ENCODE results near the gene SCGB3A2.

Gene SCGB3A2

DNA sequence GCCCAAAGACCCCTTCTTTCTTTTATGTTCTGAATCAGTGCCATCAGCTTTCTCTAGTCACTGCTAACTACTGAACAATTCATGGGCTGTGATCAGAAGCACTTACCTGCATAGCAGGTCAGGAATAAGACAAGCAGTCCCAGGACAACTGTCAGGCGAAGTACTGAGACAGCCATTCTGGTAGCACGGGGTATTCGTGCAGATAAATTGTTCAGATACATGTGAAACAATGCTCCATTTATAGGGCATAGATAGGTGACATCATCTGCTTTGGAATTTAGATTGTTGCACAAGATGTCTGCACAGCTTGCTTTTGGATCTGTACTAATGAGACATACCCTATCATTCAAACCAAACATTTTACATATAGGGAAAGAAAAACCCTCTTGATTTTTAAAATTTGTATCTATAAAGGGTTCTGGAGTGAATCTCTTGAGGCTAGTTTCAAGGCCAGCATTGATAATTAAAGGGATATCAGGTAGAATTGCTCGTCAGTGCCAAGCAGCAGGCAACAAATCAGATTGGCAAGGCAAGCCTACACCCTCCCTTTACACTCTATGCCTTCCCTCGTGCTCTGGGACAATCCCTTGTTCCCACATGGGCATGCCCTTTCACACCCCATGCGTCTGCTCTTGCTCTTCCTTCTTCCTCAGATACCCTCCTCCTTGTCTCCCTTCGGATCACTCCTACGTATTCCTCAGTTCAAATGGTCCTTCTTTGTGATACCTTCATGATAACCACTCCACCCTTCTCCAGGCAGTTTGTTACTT lies 28.0 kb downstream of the SCGB3A2 start, which contains the start of gene C5orf46:
TSS of gene C5orf46 (minus strand) at position 213 of the 770 bp plus-strand sequence. CDS start at position 176, 37 bp downstream.
- H3K27ac Mint-ChIP-seq, result no peak within 1 kb of the TSS
- DNase-seq, result no peak
- no peaks in the 10 kb centered on the region for H3K36me3 Mint-ChIP-seq (ENCODE audit: low read depth)
- H3K4me3 Mint-ChIP-seq, result no peak within 1 kb of the TSS
- H3K9me3 Mint-ChIP-seq, result no peaks in the 10 kb centered on the region
- no peaks in the 10 kb centered on the region for H3K4me1 Mint-ChIP-seq
- H3K27me3 Mint-ChIP-seq, result peaks cover 2% of the 10 kb centered on the region
- ATAC-seq, result no peak

DNA sequence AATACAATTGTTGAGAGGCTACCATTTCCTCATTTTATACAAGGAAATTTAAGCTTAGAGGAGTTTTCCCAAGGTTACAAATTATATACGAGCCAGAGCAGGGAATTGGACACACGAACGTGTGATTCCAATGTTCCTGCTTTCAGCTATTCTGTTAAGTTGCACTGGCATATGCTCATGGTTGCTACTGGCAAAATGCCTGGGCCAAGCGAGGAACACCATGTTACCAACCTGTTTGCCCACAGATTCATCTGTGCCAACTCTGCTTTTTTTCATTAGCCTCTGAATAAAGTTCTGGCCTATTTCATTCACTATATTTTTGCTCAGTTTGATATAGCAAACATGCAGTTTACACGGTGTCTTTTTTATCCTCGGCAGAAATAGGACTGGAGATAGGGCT lies 32.9 kb downstream of the SCGB3A2 start:
- ATAC-seq (no peak), DNase-seq (no peak)
- no peaks in the 10 kb centered on the region for H3K9me3 Mint-ChIP-seq
- no peaks in the 10 kb centered on the region for H3K4me1 Mint-ChIP-seq
- H3K36me3 Mint-ChIP-seq (ENCODE audit: low read depth), result no peaks in the 10 kb centered on the region
- H3K4me3 Mint-ChIP-seq, result no peak overlapping the region
- H3K27ac Mint-ChIP-seq, result no peak overlapping the region
- H3K27me3 Mint-ChIP-seq, result peaks cover 2% of the 10 kb centered on the region

DNA sequence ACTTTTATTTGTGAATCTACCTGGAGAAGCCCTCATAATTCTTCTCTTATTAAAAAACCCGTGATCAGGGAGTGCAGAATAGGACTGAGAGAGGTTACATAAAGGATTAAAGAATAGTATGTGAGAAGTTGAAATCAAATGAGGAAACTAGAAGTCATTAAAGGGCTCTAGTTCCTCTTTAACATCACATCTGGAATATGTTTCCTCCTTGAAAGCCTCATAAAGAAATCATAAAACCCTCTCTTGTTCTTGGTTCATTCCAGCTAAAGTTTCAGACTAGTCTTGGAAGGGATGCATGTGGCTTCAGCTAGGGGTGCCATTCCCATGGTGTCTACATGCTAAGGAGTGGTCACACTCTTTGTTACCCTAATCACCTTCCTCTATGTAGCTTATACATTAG lies 33.5 kb downstream of the SCGB3A2 start:
- DNase-seq (no peak), ATAC-seq (no peak)
- H3K27ac Mint-ChIP-seq, result no peak overlapping the region
- H3K4me3 Mint-ChIP-seq, result no peak overlapping the region
- H3K9me3 Mint-ChIP-seq, result no peaks in the 10 kb centered on the region
- H3K27me3 Mint-ChIP-seq, result peaks cover 2% of the 10 kb centered on the region
- no peaks in the 10 kb centered on the region for H3K36me3 Mint-ChIP-seq (ENCODE audit: low read depth)
- H3K4me1 Mint-ChIP-seq, result no peaks in the 10 kb centered on the region

DNA sequence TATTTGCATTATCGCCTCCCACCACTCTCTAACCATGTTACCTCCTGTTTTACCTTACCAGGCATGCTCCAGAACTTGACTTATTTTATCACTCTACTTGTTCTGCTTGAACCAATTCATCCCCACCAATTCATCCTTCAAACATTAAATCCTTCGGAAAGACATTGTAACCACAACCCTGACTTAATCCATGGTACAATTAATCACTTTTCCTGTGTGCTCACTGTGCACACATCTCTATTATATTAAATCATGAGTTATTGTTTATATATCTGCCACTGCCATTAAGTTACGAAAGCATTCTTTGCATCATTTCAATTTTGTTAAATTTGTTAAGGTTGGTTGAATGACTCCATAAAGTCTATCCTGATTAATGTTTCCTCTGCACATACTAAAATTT lies 35.3 kb downstream of the SCGB3A2 start:
- H3K4me1 Mint-ChIP-seq, result no peaks in the 10 kb centered on the region
- H3K9me3 Mint-ChIP-seq, result no peaks in the 10 kb centered on the region
- H3K4me3 Mint-ChIP-seq, result no peak overlapping the region
- DNase-seq (no peak), ATAC-seq (no peak)
- H3K27ac Mint-ChIP-seq, result no peak overlapping the region
- H3K27me3 Mint-ChIP-seq, result no peaks in the 10 kb centered on the region
- H3K36me3 Mint-ChIP-seq (ENCODE audit: low read depth), result no peaks in the 10 kb centered on the region

DNA sequence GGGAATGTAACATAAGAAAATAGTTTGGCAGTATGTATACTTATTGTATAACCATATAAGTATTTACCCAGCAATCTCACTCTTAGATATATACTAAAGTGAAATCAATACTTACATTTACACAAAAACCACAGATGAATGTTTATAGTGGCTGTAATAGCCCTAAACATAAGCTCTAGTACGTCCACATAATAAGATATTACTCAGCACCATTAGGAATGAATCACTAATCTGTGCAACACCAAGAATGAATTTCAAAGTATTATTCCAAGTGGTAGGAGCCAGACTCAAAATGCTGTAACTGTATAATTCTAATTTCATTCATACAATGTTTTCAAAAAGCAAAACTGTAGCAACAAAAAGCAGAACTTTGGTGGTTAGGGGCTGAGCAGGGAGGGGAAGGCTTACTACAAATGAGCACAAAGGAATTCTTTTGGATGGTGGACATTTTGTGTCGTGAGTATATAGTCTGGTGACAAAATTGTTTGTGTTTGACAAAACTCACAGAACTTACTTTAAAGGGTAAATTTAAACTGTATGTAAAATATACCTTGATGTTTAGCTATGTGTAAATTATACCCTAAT lies 39.7 kb downstream of the SCGB3A2 start:
- ATAC-seq, result no peak
- no peak overlapping the region for H3K4me3 Mint-ChIP-seq
- H3K27me3 Mint-ChIP-seq, result no peaks in the 10 kb centered on the region
- DNase-seq, result no peak
- H3K9me3 Mint-ChIP-seq, result no peaks in the 10 kb centered on the region
- no peak overlapping the region for H3K27ac Mint-ChIP-seq
- H3K36me3 Mint-ChIP-seq (ENCODE audit: low read depth), result no peaks in the 10 kb centered on the region
- no peaks in the 10 kb centered on the region for H3K4me1 Mint-ChIP-seq

DNA sequence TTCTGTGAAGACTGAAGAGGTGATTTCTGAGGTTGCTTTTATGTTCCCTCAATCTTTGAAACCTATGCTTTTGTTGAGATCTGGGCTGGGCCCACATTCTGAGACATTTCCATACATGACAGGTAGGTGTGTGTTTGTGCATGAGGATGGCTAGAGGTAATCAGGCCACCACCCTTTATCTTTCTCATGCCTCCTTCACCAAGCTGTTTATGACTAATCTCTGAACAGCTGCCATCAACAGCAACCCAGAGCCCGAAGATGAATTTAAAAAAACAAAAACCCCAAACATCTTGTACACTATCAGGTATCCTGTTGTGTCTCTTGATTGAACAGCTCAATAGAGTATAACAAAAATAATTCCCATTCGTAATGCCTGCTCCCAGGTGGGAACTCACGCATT lies 40.4 kb downstream of the SCGB3A2 start:
- ATAC-seq (no peak), DNase-seq (no peak)
- no peaks in the 10 kb centered on the region for H3K36me3 Mint-ChIP-seq (ENCODE audit: low read depth)
- H3K4me1 Mint-ChIP-seq, result no peaks in the 10 kb centered on the region
- no peaks in the 10 kb centered on the region for H3K9me3 Mint-ChIP-seq
- H3K27me3 Mint-ChIP-seq, result no peaks in the 10 kb centered on the region
- H3K4me3 Mint-ChIP-seq, result no peak overlapping the region
- H3K27ac Mint-ChIP-seq, result no peak overlapping the region

DNA sequence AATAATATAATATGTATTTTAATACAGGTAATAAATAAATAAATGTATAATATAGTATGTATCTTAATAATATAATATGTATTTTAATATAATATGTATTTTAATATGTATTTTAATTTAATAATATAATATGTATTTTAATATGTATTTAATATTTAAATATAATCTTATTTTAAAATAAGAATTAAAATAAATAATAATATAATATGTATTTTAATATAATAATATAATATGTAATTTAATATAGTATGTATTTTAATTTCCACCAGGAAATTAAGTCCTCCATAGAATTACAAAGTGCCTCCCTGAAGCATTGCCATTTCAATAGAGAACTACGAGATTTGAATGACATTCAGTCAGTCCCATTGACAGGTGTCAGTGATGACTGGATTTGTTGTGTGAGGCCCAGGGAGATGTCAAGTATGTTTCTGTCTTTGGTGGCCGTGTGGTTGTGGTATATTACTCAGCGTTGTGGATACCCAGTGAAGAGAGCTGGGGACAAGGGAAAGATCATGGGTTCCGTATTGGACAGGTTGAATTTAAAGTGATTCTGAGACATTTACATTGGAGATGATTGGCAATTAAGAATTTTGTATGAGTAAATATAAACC lies 42.0 kb downstream of the SCGB3A2 start:
- H3K4me3 Mint-ChIP-seq, result no peak overlapping the region
- ATAC-seq (no peak), DNase-seq (no peak)
- no peaks in the 10 kb centered on the region for H3K4me1 Mint-ChIP-seq
- no peak overlapping the region for H3K27ac Mint-ChIP-seq
- H3K36me3 Mint-ChIP-seq (ENCODE audit: low read depth), result no peaks in the 10 kb centered on the region
- H3K9me3 Mint-ChIP-seq, result no peaks in the 10 kb centered on the region
- H3K27me3 Mint-ChIP-seq, result peaks cover 2% of the 10 kb centered on the region

DNA sequence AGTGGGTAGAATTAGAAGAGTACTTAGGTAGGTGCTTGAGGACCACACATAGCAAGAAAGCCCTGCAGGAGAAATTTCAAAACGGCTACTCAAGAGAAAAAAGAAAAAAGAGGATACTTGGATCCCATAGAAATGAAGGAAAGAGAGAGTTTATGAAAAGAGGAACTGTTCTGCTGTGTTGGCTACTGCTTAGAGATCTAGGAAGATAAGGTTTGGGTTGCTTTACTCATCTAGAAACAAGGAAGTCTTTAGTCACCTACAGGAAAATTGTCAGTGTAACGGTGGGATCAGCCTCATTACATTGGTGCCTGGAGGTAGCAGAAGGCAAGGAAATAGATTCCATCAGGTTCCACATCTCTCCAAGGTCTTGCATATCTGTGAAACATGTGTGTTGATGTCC lies 42.6 kb downstream of the SCGB3A2 start:
- no peak for DNase-seq
- H3K4me3 Mint-ChIP-seq, result no peak overlapping the region
- no peaks in the 10 kb centered on the region for H3K36me3 Mint-ChIP-seq (ENCODE audit: low read depth)
- peaks cover 2% of the 10 kb centered on the region for H3K27me3 Mint-ChIP-seq
- H3K9me3 Mint-ChIP-seq, result no peaks in the 10 kb centered on the region
- no peak for ATAC-seq
- no peak overlapping the region for H3K27ac Mint-ChIP-seq
- no peaks in the 10 kb centered on the region for H3K4me1 Mint-ChIP-seq

DNA sequence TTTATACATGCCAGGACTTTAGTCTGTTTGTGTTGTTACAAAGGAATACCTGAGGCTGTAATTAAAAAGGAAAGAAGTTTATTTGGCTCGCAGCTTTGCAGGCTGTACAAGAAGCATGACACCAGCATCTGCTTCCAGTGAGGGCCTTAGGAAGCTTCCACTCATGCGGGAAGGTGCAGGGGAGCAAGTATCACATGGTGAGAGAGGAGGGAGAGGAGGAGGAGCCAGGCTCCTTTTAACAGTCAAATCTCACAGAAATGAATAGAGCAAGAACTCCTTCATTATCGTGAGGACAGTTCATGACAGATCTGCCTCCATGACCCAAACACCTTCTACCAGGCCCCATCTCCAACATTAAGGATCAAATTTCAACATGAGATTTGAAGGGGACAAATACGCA lies 46.5 kb downstream of the SCGB3A2 start:
- no peak overlapping the region for H3K27ac Mint-ChIP-seq
- ATAC-seq (no peak), DNase-seq (no peak)
- no peaks in the 10 kb centered on the region for H3K36me3 Mint-ChIP-seq (ENCODE audit: low read depth)
- H3K4me1 Mint-ChIP-seq, result no peaks in the 10 kb centered on the region
- H3K4me3 Mint-ChIP-seq, result no peak overlapping the region
- H3K27me3 Mint-ChIP-seq, result peaks cover 2% of the 10 kb centered on the region
- H3K9me3 Mint-ChIP-seq, result no peaks in the 10 kb centered on the region

DNA sequence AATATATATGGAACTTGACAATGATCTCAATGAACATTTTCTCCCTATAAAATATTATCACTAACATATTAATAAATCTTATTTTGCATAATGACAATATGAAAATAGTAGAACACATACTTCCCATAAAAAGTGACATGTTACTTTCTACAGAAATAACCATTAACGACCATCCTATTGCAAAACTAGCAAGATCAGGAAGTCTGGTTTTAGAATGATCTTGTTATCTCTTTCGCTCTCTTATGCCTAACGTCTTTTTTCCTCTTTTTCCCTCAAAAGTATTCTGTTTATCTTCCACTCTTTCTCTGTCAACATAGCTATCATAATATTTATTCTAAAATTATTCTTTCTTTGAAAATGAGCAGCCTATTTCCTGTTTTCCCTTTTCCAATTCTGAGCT lies 49.4 kb downstream of the SCGB3A2 start:
- no peaks in the 10 kb centered on the region for H3K36me3 Mint-ChIP-seq (ENCODE audit: low read depth)
- no peaks in the 10 kb centered on the region for H3K9me3 Mint-ChIP-seq
- ATAC-seq (no peak), DNase-seq (no peak)
- H3K4me1 Mint-ChIP-seq, result no peaks in the 10 kb centered on the region
- H3K4me3 Mint-ChIP-seq, result no peak overlapping the region
- peaks cover 4% of the 10 kb centered on the region for H3K27me3 Mint-ChIP-seq
- no peak overlapping the region for H3K27ac Mint-ChIP-seq

DNA sequence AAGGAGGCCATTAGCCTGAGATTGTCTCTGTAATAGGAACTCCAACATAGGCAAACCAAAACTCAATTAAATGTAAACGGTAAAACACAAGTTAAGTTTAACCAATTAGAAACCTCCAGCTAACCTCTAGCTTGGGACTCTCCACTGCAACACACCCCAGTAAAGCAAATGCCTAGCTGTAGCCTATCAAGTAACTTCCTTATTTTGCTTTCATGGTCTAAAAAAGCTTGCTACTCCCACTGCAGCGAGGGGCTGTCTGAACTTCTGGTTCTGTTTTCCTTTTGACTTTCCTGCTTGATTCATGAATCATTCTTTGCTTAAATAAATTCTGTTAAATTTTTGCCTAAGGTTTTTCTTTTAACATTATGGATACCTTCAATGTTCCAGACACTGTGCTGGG lies 52.3 kb downstream of the SCGB3A2 start:
- H3K27ac Mint-ChIP-seq, result no peak overlapping the region
- ATAC-seq, result no peak
- no peaks in the 10 kb centered on the region for H3K36me3 Mint-ChIP-seq (ENCODE audit: low read depth)
- H3K4me1 Mint-ChIP-seq, result no peaks in the 10 kb centered on the region
- H3K9me3 Mint-ChIP-seq, result no peaks in the 10 kb centered on the region
- no peak for DNase-seq
- no peak overlapping the region for H3K4me3 Mint-ChIP-seq
- peaks cover 2% of the 10 kb centered on the region for H3K27me3 Mint-ChIP-seq
